Stimulated activated CD4-positive, alpha-beta T cell treated with anti-CD3 and anti-CD28 coated beads, Interleukin-15, amount 100 ng/mL, for 48 hours (primary cell): ENCODE results near the gene PECR.
"Not testable (repeated sequence)": the region's sequence is repeated elsewhere in the genome, so short reads cannot be mapped to it uniquely, and the experiment has no call there.

ENCODE experiments used
- DNase-seq, 2 donors: peaks; one replicate each; pipeline ENCODE4 v3.0.0-alpha.2; 2020; ENCODE audit warnings: low read depth in 2 of 2

The PECR gene

DNA sequence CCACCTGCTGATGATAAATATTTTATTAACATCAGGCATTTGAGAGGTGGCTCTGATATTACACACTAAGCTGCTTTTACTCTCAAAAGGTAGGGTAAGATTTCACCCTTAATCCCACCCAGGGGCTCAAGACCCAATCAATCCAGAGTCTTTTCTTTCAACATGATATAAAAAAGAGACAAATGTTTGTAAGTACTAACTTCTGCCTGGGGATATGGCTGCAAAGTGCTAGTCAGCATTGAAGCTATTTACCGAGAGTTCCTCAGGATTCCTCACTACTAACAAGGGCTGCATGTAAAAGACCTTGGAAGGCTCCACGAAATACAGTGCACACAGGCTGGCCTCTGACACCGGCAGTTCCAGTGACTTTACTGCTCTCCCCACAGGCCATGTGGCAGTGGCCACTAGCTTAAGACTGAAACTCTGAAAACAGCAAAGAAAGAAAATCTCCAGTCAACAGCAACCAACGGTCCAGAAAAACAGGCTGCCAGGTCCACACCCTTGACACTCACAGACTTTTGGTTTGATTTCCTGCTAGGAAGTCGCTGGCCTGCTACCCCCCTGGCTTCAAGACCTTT is 79.4 kb downstream of the PECR start:
- no peak for DNase-seq

DNA sequence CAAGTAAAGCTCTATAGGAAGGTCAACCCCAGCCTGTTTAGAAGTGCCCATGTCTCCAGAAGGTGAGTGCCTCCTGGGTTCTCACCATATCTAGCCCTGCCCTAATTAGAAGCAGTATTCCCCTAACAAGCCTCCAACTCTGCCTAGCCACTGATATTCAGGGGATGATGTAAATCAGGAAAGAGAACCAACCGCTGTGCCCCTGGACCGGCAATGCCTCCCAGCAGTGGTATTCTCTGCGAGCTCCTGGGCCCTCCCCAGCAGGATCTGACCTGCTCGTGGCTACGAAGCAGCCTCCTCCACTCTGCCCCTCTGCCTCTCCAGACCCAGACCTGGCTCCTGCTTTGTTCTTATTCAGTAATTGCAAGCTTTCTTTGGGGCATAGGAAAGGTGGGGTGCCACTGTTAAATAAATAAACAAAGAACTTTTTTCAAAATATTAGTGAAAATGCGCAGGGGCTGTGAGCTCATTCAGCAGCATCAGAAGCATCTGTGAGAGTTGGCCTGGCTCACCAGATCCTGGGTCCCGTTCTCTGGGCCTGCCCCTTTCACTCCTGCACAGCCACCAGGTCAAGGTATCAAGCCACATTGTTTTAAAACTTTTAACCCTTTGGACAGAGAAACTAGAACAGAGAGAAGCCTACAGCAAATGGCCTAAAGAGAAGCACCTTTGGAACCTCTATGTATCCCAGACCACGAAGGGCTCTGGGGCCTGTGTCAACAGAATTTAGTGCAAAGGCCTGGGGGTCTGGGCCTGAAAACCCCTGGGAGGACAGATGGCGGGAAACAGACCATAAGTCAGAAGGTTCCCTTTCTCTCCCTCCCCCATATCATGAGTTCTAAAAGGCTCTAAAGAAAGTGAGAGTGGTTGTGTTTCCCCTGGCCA is 80.2 kb downstream of the PECR start:
- no peak for DNase-seq

DNA sequence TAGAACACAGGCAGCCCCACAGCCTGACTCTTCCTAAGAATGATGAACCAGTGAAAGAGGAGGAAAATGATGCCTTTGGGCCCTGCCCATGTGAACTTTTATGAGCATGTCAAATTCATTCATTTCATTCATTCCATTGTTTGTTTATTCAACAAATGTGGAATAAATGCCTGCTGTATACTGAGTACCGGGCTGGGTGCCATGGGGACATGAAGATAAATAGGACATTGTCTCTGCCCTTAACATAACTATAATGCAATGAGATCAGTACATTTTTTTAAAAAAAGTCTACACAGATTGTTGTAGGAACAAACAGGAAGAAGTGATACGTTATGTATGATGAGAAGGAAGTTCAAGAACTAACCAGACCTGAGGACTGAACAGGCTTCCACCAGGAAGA is 83.0 kb downstream of the PECR start:
- DNase-seq, result no peak

DNA sequence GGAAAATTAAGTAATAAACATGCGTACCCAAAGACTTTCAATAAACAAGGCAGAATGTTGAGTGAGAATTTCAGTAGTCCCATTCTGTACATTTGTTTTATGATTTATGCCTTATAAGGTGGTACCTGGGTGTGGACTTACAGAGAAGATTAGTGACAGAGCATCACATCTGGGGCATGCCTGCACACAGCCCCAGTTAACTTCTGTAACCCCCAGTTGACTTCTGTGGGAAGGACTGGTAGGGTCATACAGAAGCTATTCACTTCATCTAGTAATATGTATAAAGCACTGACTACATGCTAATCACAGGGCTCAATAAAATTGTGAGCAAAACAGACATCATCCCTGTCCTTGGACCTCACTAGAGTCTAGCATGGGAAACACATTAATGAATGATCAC is 84.4 kb downstream of the PECR start:
- no peak for DNase-seq

DNA sequence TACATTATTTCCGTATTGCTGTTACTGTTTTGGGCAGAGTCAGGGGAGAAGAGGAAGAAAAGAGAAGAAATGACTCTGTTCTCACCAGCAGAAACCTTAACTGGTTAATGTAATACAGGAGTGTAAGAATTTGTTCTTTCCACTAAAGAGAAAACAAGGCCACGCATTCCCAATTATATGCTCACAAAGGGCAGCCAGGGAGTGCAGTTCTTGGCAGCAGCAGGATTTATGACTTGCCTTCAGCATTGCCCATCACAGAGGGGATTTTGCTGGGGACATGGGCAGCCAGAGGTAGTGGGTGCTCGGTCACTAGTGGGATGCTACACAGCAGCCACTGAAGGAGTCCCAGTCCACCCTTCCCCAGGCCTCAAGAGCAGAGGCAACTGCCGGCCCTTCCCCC is 86.7 kb downstream of the PECR start:
- DNase-seq, result no peak

DNA sequence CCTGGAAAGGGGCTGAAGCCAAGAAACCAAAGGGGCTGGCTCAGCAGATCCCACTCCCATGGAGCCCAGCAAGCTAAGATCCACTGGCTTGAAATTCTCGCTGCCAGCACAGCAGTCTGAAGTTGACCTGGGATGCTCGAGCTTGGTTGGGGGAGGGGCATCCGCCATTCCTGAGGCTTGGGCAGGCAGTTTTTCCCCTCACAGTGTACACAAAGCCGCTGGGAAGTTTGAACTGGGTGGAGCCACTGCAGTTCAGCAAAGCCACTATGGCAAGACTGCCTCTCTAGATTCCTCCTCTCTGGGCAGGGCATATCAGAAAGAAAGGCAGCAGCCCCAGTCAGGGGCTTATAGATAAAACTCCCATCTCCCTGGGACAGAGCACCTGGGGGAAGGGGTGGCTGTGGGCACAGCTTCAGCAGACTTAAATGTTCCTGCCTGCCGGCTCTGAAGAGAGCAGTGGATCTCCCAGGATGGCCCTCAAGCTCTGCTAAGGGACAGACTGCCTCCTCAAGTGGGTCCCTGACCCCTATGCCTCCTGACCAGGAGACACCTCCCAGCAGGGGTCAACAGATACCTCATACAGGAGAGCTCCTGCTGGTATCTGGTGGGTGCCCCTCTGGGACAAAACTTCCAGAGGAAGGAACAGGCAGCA is 92.9 kb downstream of the PECR start:
- DNase-seq, result not testable (repeated sequence)
